Activated gamma-delta T cell treated with Interleukin-2 at 50 U/mL for 16 hours (primary cell): ENCODE data around the gene ZNF33A.
A peak's percentile ranks its signal among the peaks of the same experiment; 100 is the strongest.
"Not testable (repeated sequence)": the region's sequence is repeated elsewhere in the genome, so short reads cannot be mapped to it uniquely, and the experiment has no call there.

ENCODE experiments used
- DNase-seq: peaks from one replicate; pipeline ENCODE4 v3.0.0-alpha.2; 2020

The ZNF33A gene

GRCh38 chr10:38047666-38048065 is 37.2 kb downstream of the ZNF33A start:
- DNase-seq = no peak

- no peak for DNase-seq
Measured at GRCh38 chr10:38050212-38050611, 39.7 kb downstream of the ZNF33A start.

GRCh38 chr10:38054361-38054797 is 43.9 kb downstream of the ZNF33A start:
- no peak for DNase-seq

- DNase-seq = not testable (repeated sequence)
Measured at GRCh38 chr10:38055274-38055894, 44.9 kb downstream of the ZNF33A start.

GRCh38 chr10:38069663-38070062 is 59.2 kb downstream of the ZNF33A start:
- not testable (repeated sequence) for DNase-seq

GRCh38 chr10:38070501-38070900 is 60.0 kb downstream of the ZNF33A start:
- no peak for DNase-seq

GRCh38 chr10:38072552-38072951 is 62.1 kb downstream of the ZNF33A start:
- DNase-seq = no peak

- DNase-seq = no peak
Measured at GRCh38 chr10:38076687-38077086, 66.2 kb downstream of the ZNF33A start.

- DNase-seq = not testable (repeated sequence)
Measured at GRCh38 chr10:38093318-38093717, 82.8 kb downstream of the ZNF33A start.

GRCh38 chr10:38093816-38094157 is 83.3 kb downstream of the ZNF33A start:
- DNase-seq = no peak

GRCh38 chr10:38094158-38094926 is 83.9 kb downstream of the ZNF33A start, which contains the start of gene ZNF37A:
TSS of gene ZNF37A (plus strand) at chr10:38094337. CDS start at chr10:38096618, 2,281 bp downstream.
- peak; percentile 86 for DNase-seq

- DNase-seq = no peak
Measured at GRCh38 chr10:38094927-38095574, 84.6 kb downstream of the ZNF33A start.

- no peak for DNase-seq
Measured at GRCh38 chr10:38102880-38103279, 92.4 kb downstream of the ZNF33A start.

- DNase-seq = no peak
Measured at GRCh38 chr10:38103756-38104155, 93.3 kb downstream of the ZNF33A start.

GRCh38 chr10:38112159-38112558 is 101.7 kb downstream of the ZNF33A start:
- no peak for DNase-seq
